Activated T-helper 17 cell treated with anti-CD3 and anti-CD28 coated beads, Interleukin-2, amount 50 U/mL, for 72 hours (primary cell): Measurements from ENCODE around the gene GSTA5. TPM values are rescaled to one million over a fixed set of nuclear protein-coding genes. Genes with fewer than 3 reads are reported as not detected.
"Not testable (repeated sequence)": the region's sequence is repeated elsewhere in the genome, so short reads cannot be mapped to it uniquely, and the experiment has no call there.

ENCODE experiments used
- ATAC-seq: fragments of 150-1000 bp; cut with Tn5 transposase; replicated peaks from 2 replicates; pipeline ENCODE4 v1.10.0; 2021; ENCODE audit warnings: mild to moderate bottlenecking, moderate library complexity
- H3K27ac Mint-ChIP-seq: one replicate; pipeline ENCODE4 v1.8.0; 2022; ENCODE audit warnings: mixed read lengths
- H3K27me3 Mint-ChIP-seq: one replicate; pipeline ENCODE4 v1.8.0; 2022; ENCODE audit warnings: mixed read lengths
- H3K36me3 Mint-ChIP-seq: one replicate; pipeline ENCODE4 v1.8.0; 2022; ENCODE audit warnings: low read depth, mild to moderate bottlenecking, mixed read lengths
- H3K4me1 Mint-ChIP-seq: one replicate; pipeline ENCODE4 v1.8.0; 2022; ENCODE audit warnings: mixed read lengths
- H3K4me3 Mint-ChIP-seq: one replicate; pipeline ENCODE4 v1.8.0; 2022; ENCODE audit warnings: mild to moderate bottlenecking, mixed read lengths
- H3K9me3 Mint-ChIP-seq: one replicate; pipeline ENCODE4 v1.8.0; 2022; ENCODE audit warnings: mixed read lengths
- total RNA-seq, 2 donors: library from RNA; stranded (reverse); gene quantifications; one replicate each; pipeline ENCODE4 v1.2.3, GENCODE V29; 2022

The GSTA5 gene
- total RNA-seq, 2 donors from 2014 or later, result not detected

GRCh38 chr6:52821842-52822241 lies 18.8 kb downstream of the GSTA5 start:
- no peaks in the 10 kb centered on the region for H3K4me1 Mint-ChIP-seq
- no peak overlapping the region for H3K4me3 Mint-ChIP-seq
- H3K27me3 Mint-ChIP-seq, result peaks cover 5% of the 10 kb centered on the region
- H3K9me3 Mint-ChIP-seq, result peaks cover 5% of the 10 kb centered on the region
- H3K27ac Mint-ChIP-seq, result no peak overlapping the region
- no peaks in the 10 kb centered on the region for H3K36me3 Mint-ChIP-seq
- ATAC-seq, result no peak

- Mint-ChIP-seq H3K27ac (no peak overlapping the region), H3K9me3 (peaks cover 5% of the 10 kb centered on the region), H3K4me3 (no peak overlapping the region), H3K27me3 (no peaks in the 10 kb centered on the region), H3K4me1 (no peaks in the 10 kb centered on the region), H3K36me3 (no peaks in the 10 kb centered on the region)
- ATAC-seq, result no peak
Measured at GRCh38 chr6:52820198-52820597, 20.4 kb downstream of the GSTA5 start.

- Mint-ChIP-seq H3K4me1 (no peaks in the 10 kb centered on the region), H3K36me3 (no peaks in the 10 kb centered on the region), H3K4me3 (no peak overlapping the region), H3K9me3 (no peaks in the 10 kb centered on the region), H3K27me3 (peaks cover 4% of the 10 kb centered on the region), H3K27ac (no peak overlapping the region)
- peak; percentile 75 for ATAC-seq
Measured at GRCh38 chr6:52815167-52816092, 25.2 kb downstream of the GSTA5 start.

GRCh38 chr6:52814545-52814944 lies 26.1 kb downstream of the GSTA5 start:
- H3K4me3 Mint-ChIP-seq, H3K36me3 Mint-ChIP-seq, H3K27ac Mint-ChIP-seq, H3K9me3 Mint-ChIP-seq, H3K4me1 Mint-ChIP-seq, H3K27me3 Mint-ChIP-seq, ATAC-seq: not testable (repeated sequence)

GRCh38 chr6:52809777-52810176 lies 30.8 kb downstream of the GSTA5 start:
- H3K9me3 Mint-ChIP-seq, H3K4me3 Mint-ChIP-seq, H3K36me3 Mint-ChIP-seq, H3K27ac Mint-ChIP-seq, ATAC-seq, H3K4me1 Mint-ChIP-seq: not testable (repeated sequence)
- peaks cover 19% of the 10 kb centered on the region for H3K27me3 Mint-ChIP-seq

- no peaks in the 10 kb centered on the region for H3K4me1 Mint-ChIP-seq
- no peak overlapping the region for H3K27ac Mint-ChIP-seq
- H3K27me3 Mint-ChIP-seq, result peaks cover 28% of the 10 kb centered on the region
- no peaks in the 10 kb centered on the region for H3K9me3 Mint-ChIP-seq
- H3K36me3 Mint-ChIP-seq, result no peaks in the 10 kb centered on the region
- H3K4me3 Mint-ChIP-seq, result no peak overlapping the region
- ATAC-seq, result no peak
Measured at GRCh38 chr6:52808660-52809059, 32.0 kb downstream of the GSTA5 start.

GRCh38 chr6:52803668-52804255 lies 36.9 kb downstream of the GSTA5 start, which contains the start of gene GSTA1:
Gene GSTA1 (minus strand): TSS chr6:52803816. CDS start chr6:52799267, 4,549 bp downstream.
- H3K4me1 Mint-ChIP-seq, H3K4me3 Mint-ChIP-seq, H3K27ac Mint-ChIP-seq, H3K9me3 Mint-ChIP-seq, ATAC-seq, H3K36me3 Mint-ChIP-seq: not testable (repeated sequence)
- peaks cover 46% of the 10 kb centered on the region for H3K27me3 Mint-ChIP-seq

GRCh38 chr6:52802806-52803205 lies 37.8 kb downstream of the GSTA5 start:
- ATAC-seq, result no peak
- H3K4me3 Mint-ChIP-seq, result no peak overlapping the region
- H3K27me3 Mint-ChIP-seq, result peaks cover 42% of the 10 kb centered on the region
- H3K36me3 Mint-ChIP-seq, result no peaks in the 10 kb centered on the region
- H3K9me3 Mint-ChIP-seq, result no peaks in the 10 kb centered on the region
- H3K4me1 Mint-ChIP-seq, result no peaks in the 10 kb centered on the region
- no peak overlapping the region for H3K27ac Mint-ChIP-seq

GRCh38 chr6:52801188-52801841 lies 39.3 kb downstream of the GSTA5 start:
- ATAC-seq, result no peak
- Mint-ChIP-seq H3K27me3 (peaks cover 46% of the 10 kb centered on the region), H3K27ac (no peak overlapping the region), H3K4me3 (no peak overlapping the region), H3K36me3 (no peaks in the 10 kb centered on the region), H3K4me1 (no peaks in the 10 kb centered on the region), H3K9me3 (no peaks in the 10 kb centered on the region)

- H3K27me3 Mint-ChIP-seq, result peaks cover 40% of the 10 kb centered on the region
- H3K36me3 Mint-ChIP-seq, H3K4me3 Mint-ChIP-seq, H3K9me3 Mint-ChIP-seq, ATAC-seq, H3K27ac Mint-ChIP-seq, H3K4me1 Mint-ChIP-seq: not testable (repeated sequence)
Measured at GRCh38 chr6:52799272-52799671, 41.3 kb downstream of the GSTA5 start.

- H3K36me3 Mint-ChIP-seq, H3K4me1 Mint-ChIP-seq, H3K9me3 Mint-ChIP-seq, H3K27ac Mint-ChIP-seq, ATAC-seq, H3K4me3 Mint-ChIP-seq: not testable (repeated sequence)
- peaks cover 29% of the 10 kb centered on the region for H3K27me3 Mint-ChIP-seq
Measured at GRCh38 chr6:52794366-52794765, 46.2 kb downstream of the GSTA5 start.

GRCh38 chr6:52790861-52791260 lies 49.8 kb downstream of the GSTA5 start:
- ATAC-seq, result no peak
- Mint-ChIP-seq H3K4me3 (no peak overlapping the region), H3K4me1 (no peaks in the 10 kb centered on the region), H3K27ac (no peak overlapping the region), H3K27me3 (peaks cover 24% of the 10 kb centered on the region), H3K36me3 (no peaks in the 10 kb centered on the region), H3K9me3 (no peaks in the 10 kb centered on the region)

- H3K36me3 Mint-ChIP-seq, H3K9me3 Mint-ChIP-seq, H3K4me1 Mint-ChIP-seq, H3K4me3 Mint-ChIP-seq, ATAC-seq, H3K27ac Mint-ChIP-seq: not testable (repeated sequence)
- H3K27me3 Mint-ChIP-seq, result peaks cover 24% of the 10 kb centered on the region
Measured at GRCh38 chr6:52789658-52790057, 51.0 kb downstream of the GSTA5 start.

- Mint-ChIP-seq H3K36me3 (no peaks in the 10 kb centered on the region), H3K4me3 (no peak overlapping the region)
- no peak for ATAC-seq
Measured at GRCh38 chr6:52788478-52788877, 52.1 kb downstream of the GSTA5 start.

GRCh38 chr6:52787917-52788316 lies 52.7 kb downstream of the GSTA5 start:
- no peak for ATAC-seq
- Mint-ChIP-seq H3K9me3 (peaks cover 4% of the 10 kb centered on the region), H3K4me1 (no peaks in the 10 kb centered on the region), H3K36me3 (no peaks in the 10 kb centered on the region), H3K27me3 (peaks cover 24% of the 10 kb centered on the region), H3K4me3 (no peak overlapping the region), H3K27ac (no peak overlapping the region)

More at GRCh38 chr6:52788478-52788877, 52.1 kb downstream of the GSTA5 start:
- peaks cover 24% of the 10 kb centered on the region for H3K27me3 Mint-ChIP-seq
- H3K27ac Mint-ChIP-seq, result no peak overlapping the region
- peaks cover 4% of the 10 kb centered on the region for H3K9me3 Mint-ChIP-seq
- no peaks in the 10 kb centered on the region for H3K4me1 Mint-ChIP-seq
